Sigmoid colon (tissue), 4 donors: ENCODE measurements around the gene ABCC3.

Experiments
- CTCF ChIP-seq, 4 experiments: fragments of 450-650 bp in 3 of 4; fragments of 200-600 bp in 1 of 4; IDR thresholded peaks; one replicate each; pipeline ENCODE4 v1.5.1; 2016 to 2019; ENCODE audit warnings: antibody characterized with exemption in 4 of 4, mild to moderate bottlenecking in 3 of 4, moderate library complexity in 2 of 4
- POLR2A ChIP-seq, 2 donors: fragments of 450-650 bp; IDR thresholded peaks; one replicate each; pipeline ENCODE4 v1.6.1; 2016; ENCODE audit warnings: antibody characterized with exemption in 2 of 2, mild to moderate bottlenecking in 2 of 2, moderate library complexity in 2 of 2
- POLR2AphosphoS5 ChIP-seq, 4 donors: sonication (generic); formaldehyde crosslinking; IDR thresholded peaks; one replicate each; pipeline ENCODE4 v1.6.1; 2017; ENCODE audit warnings: antibody characterized with exemption in 4 of 4

- TF ChIP-seq CTCF (IDR thresholded peaks at IDR 0.05) (no peak), POLR2A (IDR thresholded peaks at IDR 0.05) (no peak), POLR2AphosphoS5 (IDR thresholded peaks at IDR 0.05) (no peak)
Observed at GRCh38 chr17:50684612-50685333, 50.1 kb downstream of the ABCC3 start.
